SK-N-SH (cell line): ENCODE measurements around the gene FOCAD.

Source experiments
- CHD2 ChIP-seq: fragments of 150-350 bp; IDR thresholded peaks from 2 replicates; pipeline ENCODE4 v1.6.1; 2018; ENCODE audit warnings: low read length; ENCODE audit not compliant: partially characterized antibody
- CTCF ChIP-seq: fragments of 200-600 bp; sonication (generic); IDR thresholded peaks from 2 replicates; pipeline ENCODE4 v1.6.1; 2017; ENCODE audit warnings: antibody characterized with exemption, mild to moderate bottlenecking, moderate library complexity
- EP300 ChIP-seq, 2 experiments: IDR thresholded peaks; 2 replicates each; pipeline versions ENCODE4 v1.4.0 to v1.6.1; 2012; ENCODE audit warnings: borderline replicate concordance in 1 of 2, low read depth in 1 of 2, low read length in 1 of 2
- JUND ChIP-seq: IDR thresholded peaks from 2 replicates; pipeline ENCODE4 v1.4.0; 2012
- TCF12 ChIP-seq: IDR thresholded peaks from 2 replicates; pipeline ENCODE4 v1.4.0; 2012

- TF ChIP-seq CTCF, result no peak
- TF ChIP-seq TCF12, result no peak
- TF ChIP-seq EP300 (IDR thresholded peaks at IDR 0.05; ENCODE audit: borderline replicate concordance in 1 of 2, low read depth in 1 of 2, low read length in 1 of 2), result no peak
- TF ChIP-seq JUND, result no peak
- TF ChIP-seq CHD2, result no peak
These were observed 278.6 kb downstream of the FOCAD start for GRCh38 chr9:20962536-20963225.
